Loucy (cell line): ENCODE results near the gene PTGR3.

ENCODE experiments used
- H2AFZ ChIP-seq: fragments of 200-600 bp; sonication (generic); 2 replicates; pipeline ENCODE4 v1.6.0; 2016; ENCODE audit warnings: antibody characterized with exemption, mild to moderate bottlenecking, low read length, moderate library complexity
- H3F3A ChIP-seq: fragments of 200-600 bp; 2 replicates; pipeline ENCODE4 v1.6.0; 2016; ENCODE audit warnings: antibody characterized with exemption, low read depth, mild to moderate bottlenecking
- H3K27me3 ChIP-seq: fragments of 200-600 bp; sonication (generic); 2 replicates; pipeline ENCODE4 v1.6.1; 2014; ENCODE audit warnings: low read length, mild to moderate bottlenecking; ENCODE audit not compliant: insufficient read depth, poor library complexity, severe bottlenecking
- H3K36me3 ChIP-seq: fragments of 200-600 bp; sonication (generic); 2 replicates; pipeline ENCODE4 v1.6.1; 2016; ENCODE audit warnings: low read length; ENCODE audit not compliant: insufficient read depth
- H3K4me1 ChIP-seq: fragments of 200-600 bp; sonication (generic); 2 replicates; pipeline ENCODE4 v1.5.1; 2014; ENCODE audit warnings: low read length, mild to moderate bottlenecking; ENCODE audit not compliant: insufficient read depth, poor library complexity, severe bottlenecking
- H3K4me2 ChIP-seq: fragments of 200-600 bp; sonication (generic); 2 replicates; pipeline ENCODE4 v1.6.0; 2014; ENCODE audit warnings: antibody characterized with exemption, low read length, low read depth, mild to moderate bottlenecking; ENCODE audit not compliant: poor library complexity, severe bottlenecking
- H3K4me3 ChIP-seq: fragments of 200-600 bp; sonication (generic); 2 replicates; pipeline ENCODE4 v1.5.1; 2014; ENCODE audit warnings: low read length, mild to moderate bottlenecking, mixed read lengths; ENCODE audit not compliant: poor library complexity, severe bottlenecking
- H3K79me2 ChIP-seq: fragments of 200-600 bp; sonication (generic); 2 replicates; pipeline ENCODE4 v1.6.1; 2014; ENCODE audit warnings: low read length; ENCODE audit not compliant: insufficient read depth
- H3K9ac ChIP-seq: fragments of 200-600 bp; sonication (generic); 2 replicates; pipeline ENCODE4 v1.6.0; 2014; ENCODE audit warnings: mild to moderate bottlenecking, low read depth, low read length, moderate library complexity; ENCODE audit not compliant: poor library complexity, severe bottlenecking
- H3K9me2 ChIP-seq: fragments of 200-600 bp; sonication (generic); replicated peaks from 2 replicates; pipeline ENCODE4 v1.6.1; 2016; ENCODE audit warnings: low read depth, low read length, mixed read lengths
- H3K9me3 ChIP-seq: fragments of 200-600 bp; sonication (generic); 2 replicates; pipeline ENCODE4 v1.6.1; 2014; ENCODE audit warnings: mild to moderate bottlenecking, antibody characterized with exemption, low read length, low read depth; ENCODE audit not compliant: insufficient read depth
- H4K20me1 ChIP-seq: fragments of 200-600 bp; sonication (generic); 2 replicates; pipeline ENCODE4 v1.6.0; 2014; ENCODE audit warnings: antibody characterized with exemption, low read length, mild to moderate bottlenecking; ENCODE audit not compliant: insufficient read depth, poor library complexity, severe bottlenecking
- EZH2phosphoT487 ChIP-seq: fragments of 200-600 bp; IDR thresholded peaks from 2 replicates; pipeline ENCODE4 v1.6.1; 2018; ENCODE audit warnings: antibody characterized with exemption, mild to moderate bottlenecking, moderate library complexity, borderline replicate concordance
- TF ChIP-seq, protein P1 (sequence below): fragments of 200-600 bp; sonication (generic); conservative IDR thresholded peaks from 2 replicates; pipeline ENCODE4 v1.5.1; 2014; ENCODE audit warnings: mild to moderate bottlenecking, antibody characterized with exemption, low read length

Gene PTGR3

DNA sequence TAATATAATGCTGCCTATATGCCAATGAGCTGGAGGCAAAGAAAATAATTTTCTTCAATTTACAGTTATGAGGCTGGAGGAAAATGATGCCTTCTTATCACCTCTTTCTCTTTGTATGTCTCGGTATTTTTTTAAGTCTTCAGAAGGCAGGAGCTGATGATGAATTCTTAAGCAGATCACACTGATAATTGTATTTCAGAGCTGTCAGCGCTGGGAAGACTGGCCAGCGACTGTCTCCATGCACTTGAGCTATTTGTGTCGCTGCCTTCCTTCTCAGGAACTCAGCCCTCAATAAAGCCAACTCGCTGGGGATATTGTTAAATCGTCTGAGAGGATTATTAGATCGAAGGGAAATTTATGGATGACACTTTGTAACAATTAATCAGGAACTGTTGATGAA lies 40.3 kb downstream of the PTGR3 start:
- Histone ChIP-seq H3K9me3 (no peaks in the 10 kb centered on the region), H3K36me3 (no peaks in the 10 kb centered on the region), H3K9me2 (no peaks in the 10 kb centered on the region), H4K20me1 (no peaks in the 10 kb centered on the region), H3K27me3 (no peaks in the 10 kb centered on the region), H3K9ac (no peak overlapping the region), H3K4me2 (no peak overlapping the region), H3F3A (no peaks in the 10 kb centered on the region), H3K4me3 (no peak overlapping the region), H2AFZ (no peak overlapping the region), H3K4me1 (peaks cover 8% of the 10 kb centered on the region), H3K79me2 (no peaks in the 10 kb centered on the region)
- no peak for TF ChIP-seq EZH2phosphoT487
- TF ChIP-seq, protein P1, sequence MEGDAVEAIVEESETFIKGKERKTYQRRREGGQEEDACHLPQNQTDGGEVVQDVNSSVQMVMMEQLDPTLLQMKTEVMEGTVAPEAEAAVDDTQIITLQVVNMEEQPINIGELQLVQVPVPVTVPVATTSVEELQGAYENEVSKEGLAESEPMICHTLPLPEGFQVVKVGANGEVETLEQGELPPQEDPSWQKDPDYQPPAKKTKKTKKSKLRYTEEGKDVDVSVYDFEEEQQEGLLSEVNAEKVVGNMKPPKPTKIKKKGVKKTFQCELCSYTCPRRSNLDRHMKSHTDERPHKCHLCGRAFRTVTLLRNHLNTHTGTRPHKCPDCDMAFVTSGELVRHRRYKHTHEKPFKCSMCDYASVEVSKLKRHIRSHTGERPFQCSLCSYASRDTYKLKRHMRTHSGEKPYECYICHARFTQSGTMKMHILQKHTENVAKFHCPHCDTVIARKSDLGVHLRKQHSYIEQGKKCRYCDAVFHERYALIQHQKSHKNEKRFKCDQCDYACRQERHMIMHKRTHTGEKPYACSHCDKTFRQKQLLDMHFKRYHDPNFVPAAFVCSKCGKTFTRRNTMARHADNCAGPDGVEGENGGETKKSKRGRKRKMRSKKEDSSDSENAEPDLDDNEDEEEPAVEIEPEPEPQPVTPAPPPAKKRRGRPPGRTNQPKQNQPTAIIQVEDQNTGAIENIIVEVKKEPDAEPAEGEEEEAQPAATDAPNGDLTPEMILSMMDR: no peak

DNA sequence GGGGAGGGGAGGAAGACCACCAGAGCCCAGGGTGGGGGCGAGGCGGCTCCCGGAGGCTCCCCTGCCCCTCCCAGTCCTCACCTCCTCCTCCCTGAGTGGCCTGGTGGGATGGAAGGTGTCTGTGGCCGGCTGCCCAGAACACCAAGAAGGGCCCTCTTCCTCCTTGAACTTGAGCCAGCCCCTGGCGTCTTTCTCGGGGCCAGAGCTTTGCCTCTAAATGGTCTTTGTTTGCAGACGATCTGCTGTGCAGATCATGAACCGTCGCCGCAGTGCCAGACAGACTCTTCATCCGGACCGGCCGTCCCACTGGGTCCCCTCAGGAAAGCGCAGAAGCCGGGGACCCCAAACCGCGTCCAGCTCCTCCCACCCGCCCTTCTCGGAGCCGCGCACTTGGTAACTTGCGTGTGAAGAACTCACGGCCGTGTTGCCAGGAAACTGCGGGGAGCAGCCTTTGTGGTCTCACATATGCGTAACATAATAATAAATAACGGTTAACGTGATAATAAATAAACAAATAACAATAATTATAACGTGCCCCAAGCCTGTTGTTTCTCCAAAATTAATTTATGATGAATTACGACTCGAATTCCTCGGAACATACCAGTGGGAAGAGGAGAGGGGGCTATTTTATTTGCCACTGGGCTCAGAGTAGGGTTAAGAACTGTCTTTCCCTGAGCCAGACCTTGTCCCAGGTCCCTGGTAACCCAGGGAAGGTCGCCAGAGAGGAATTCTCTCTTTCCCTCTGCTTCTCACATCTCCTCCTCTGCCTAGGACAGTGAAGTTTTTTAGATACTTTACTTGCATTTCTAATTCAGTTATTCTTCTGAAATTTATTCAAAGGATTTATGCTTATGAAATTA lies 41.0 kb downstream of the PTGR3 start:
- Histone ChIP-seq H4K20me1 (no peaks in the 10 kb centered on the region), H2AFZ (no peak overlapping the region), H3K4me3 (no peak overlapping the region), H3K4me1 (peaks cover 2% of the 10 kb centered on the region), H3K9me2 (no peaks in the 10 kb centered on the region), H3K36me3 (no peaks in the 10 kb centered on the region), H3K4me2 (no peak overlapping the region), H3K79me2 (no peaks in the 10 kb centered on the region), H3K27me3 (no peaks in the 10 kb centered on the region), H3K9ac (no peak overlapping the region), H3F3A (no peaks in the 10 kb centered on the region), H3K9me3 (no peaks in the 10 kb centered on the region)
- TF ChIP-seq, protein P1: no peak
- no peak for TF ChIP-seq EZH2phosphoT487

DNA sequence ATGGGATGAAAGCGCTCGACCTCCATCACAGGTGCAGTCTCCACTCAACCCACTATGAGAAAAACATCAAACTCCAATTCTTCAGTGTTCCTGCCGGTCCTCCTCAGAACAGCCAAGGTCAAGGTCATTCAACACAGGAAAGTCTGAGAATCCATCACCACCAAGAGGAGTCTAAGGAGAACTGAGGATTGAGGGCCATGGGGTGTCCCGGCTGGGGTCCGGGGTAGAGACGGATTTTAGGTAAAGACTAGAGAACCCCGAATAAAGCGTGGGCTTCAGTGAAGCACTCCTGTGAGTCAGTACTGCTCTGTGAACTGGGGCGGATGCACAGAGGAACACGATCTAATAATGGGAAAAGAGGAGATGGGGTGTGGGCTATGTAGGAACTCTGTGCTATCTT lies 41.8 kb downstream of the PTGR3 start:
- TF ChIP-seq EZH2phosphoT487: no peak
- TF ChIP-seq, protein P1: no peak
- Histone ChIP-seq H3K4me3 (no peak overlapping the region), H3K9me2 (no peaks in the 10 kb centered on the region), H3K36me3 (no peaks in the 10 kb centered on the region), H3K9me3 (no peaks in the 10 kb centered on the region), H3K4me2 (no peak overlapping the region), H3K4me1 (peaks cover under 1% of the 10 kb centered on the region), H3K27me3 (no peaks in the 10 kb centered on the region), H3K9ac (no peak overlapping the region), H3F3A (no peaks in the 10 kb centered on the region), H3K79me2 (no peaks in the 10 kb centered on the region), H2AFZ (no peak overlapping the region), H4K20me1 (no peaks in the 10 kb centered on the region)
